OCI-LY1 (cell line): ENCODE data around the gene CCDC120.

Experiments
- H2AFZ ChIP-seq: fragments of 200-600 bp; sonication (generic), shearing (Covaris generic); 2 replicates; pipeline ENCODE4 v1.6.0; 2014; ENCODE audit warnings: antibody characterized with exemption, mild to moderate bottlenecking, low read length
- H3F3A ChIP-seq: fragments of 200-600 bp; sonication (generic), shearing (Covaris generic); 2 replicates; pipeline ENCODE4 v1.6.0; 2014; ENCODE audit warnings: mild to moderate bottlenecking, antibody characterized with exemption, low read length, moderate library complexity; ENCODE audit not compliant: insufficient read depth
- H3K27ac ChIP-seq: fragments of 200-600 bp; sonication (generic); 2 replicates; pipeline ENCODE4 v1.5.1; 2014; ENCODE audit warnings: low read length, mixed run types, mild to moderate bottlenecking, low read depth; ENCODE audit not compliant: poor library complexity, severe bottlenecking
- H3K27me3 ChIP-seq: fragments of 200-600 bp; sonication (generic); 2 replicates; pipeline ENCODE4 v1.6.0; 2014; ENCODE audit warnings: antibody characterized with exemption, mild to moderate bottlenecking, low read length, moderate library complexity; ENCODE audit not compliant: insufficient read depth
- H3K36me3 ChIP-seq: fragments of 200-600 bp; sonication (generic); 2 replicates; pipeline ENCODE4 v1.6.1; 2014; ENCODE audit warnings: mild to moderate bottlenecking, antibody characterized with exemption, low read length, moderate library complexity, mixed read lengths; ENCODE audit not compliant: insufficient read depth
- H3K4me1 ChIP-seq: fragments of 200-600 bp; sonication (generic); 2 replicates; pipeline ENCODE4 v1.5.1; 2014; ENCODE audit warnings: mild to moderate bottlenecking, low read length, moderate library complexity; ENCODE audit not compliant: insufficient read depth, severe bottlenecking
- H3K4me2 ChIP-seq: fragments of 200-600 bp; sonication (generic), shearing (Covaris generic); 2 replicates; pipeline ENCODE4 v1.6.1; 2014; ENCODE audit warnings: low read length
- H3K4me3 ChIP-seq: fragments of 200-600 bp; sonication (generic); 2 replicates; pipeline ENCODE4 v1.5.1; 2014; ENCODE audit warnings: low read length, low read depth, mild to moderate bottlenecking, mixed read lengths; ENCODE audit not compliant: poor library complexity, severe bottlenecking
- H3K79me2 ChIP-seq: fragments of 200-600 bp; shearing (Covaris generic); 2 replicates; pipeline ENCODE4 v1.6.1; 2016; ENCODE audit warnings: mixed run types, low read length, mixed read lengths; ENCODE audit not compliant: insufficient read depth
- H3K9ac ChIP-seq: fragments of 200-600 bp; sonication (generic), shearing (Covaris generic); 2 replicates; pipeline ENCODE4 v1.6.1; 2014; ENCODE audit warnings: mild to moderate bottlenecking, low read length, mixed read lengths
- H3K9me2 ChIP-seq: fragments of 200-600 bp; sonication (generic), shearing (Covaris generic); 2 replicates; pipeline ENCODE4 v1.6.1; 2014; ENCODE audit warnings: low read depth, mild to moderate bottlenecking, low read length, mixed read lengths
- H3K9me3 ChIP-seq: fragments of 200-600 bp; shearing (Covaris generic); 2 replicates; pipeline ENCODE4 v1.6.1; 2014; ENCODE audit warnings: low read length, mixed read lengths
- H4K20me1 ChIP-seq: fragments of 200-600 bp; sonication (generic), shearing (Covaris generic); 2 replicates; pipeline ENCODE4 v1.6.0; 2016; ENCODE audit warnings: mild to moderate bottlenecking, low read length; ENCODE audit not compliant: insufficient read depth
- EZH2 ChIP-seq: fragments of 200-600 bp; sonication (generic), shearing (Covaris generic); IDR thresholded peaks from 2 replicates; pipeline ENCODE4 v1.8.0; 2017; ENCODE audit warnings: borderline replicate concordance, mixed run types, mild to moderate bottlenecking, antibody characterized with exemption, low read length, moderate library complexity, mixed read lengths
- TF ChIP-seq, protein P1 (sequence below): fragments of 200-600 bp; sonication (generic), shearing (Covaris generic); IDR thresholded peaks from 2 replicates; pipeline ENCODE4 v1.5.1; 2017; ENCODE audit warnings: mild to moderate bottlenecking, antibody characterized with exemption, low read length, moderate library complexity, mixed read lengths

The CCDC120 gene

DNA sequence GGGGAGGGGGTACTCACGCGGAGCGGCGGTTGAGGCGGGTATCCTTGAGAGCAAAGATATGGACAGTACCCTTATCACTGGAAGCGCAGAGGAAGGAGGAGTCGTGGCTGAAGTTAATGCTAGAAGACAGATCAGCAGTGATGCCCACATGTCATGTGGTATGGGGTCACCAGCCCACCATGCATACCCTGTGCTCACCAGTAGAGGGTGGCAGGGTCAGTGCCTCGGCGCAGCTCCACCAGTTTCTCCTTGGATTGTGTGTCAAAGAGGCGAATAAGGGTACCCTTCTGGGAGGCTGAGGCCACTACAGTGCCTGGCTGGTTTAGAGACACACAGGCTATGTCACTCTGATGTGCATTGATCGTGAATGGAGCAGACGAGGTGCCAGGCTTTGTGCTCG lies 16.5 kb downstream of the CCDC120 start:
- H3K79me2 ChIP-seq, result no peaks in the 10 kb centered on the region; the same call in 1 of the 2 replicates
- H3K9me3 ChIP-seq, result no peaks in the 10 kb centered on the region
- H3K4me1 ChIP-seq, result peaks cover 26% of the 10 kb centered on the region
- no peaks in the 10 kb centered on the region for H4K20me1 ChIP-seq
- no peaks in the 10 kb centered on the region for H3F3A ChIP-seq
- H3K9me2 ChIP-seq, result no peaks in the 10 kb centered on the region
- H2AFZ ChIP-seq, result no peak overlapping the region
- no peak overlapping the region for H3K9ac ChIP-seq
- H3K27ac ChIP-seq, result no peak overlapping the region
- no peaks in the 10 kb centered on the region for H3K27me3 ChIP-seq
- TF ChIP-seq, protein P1, sequence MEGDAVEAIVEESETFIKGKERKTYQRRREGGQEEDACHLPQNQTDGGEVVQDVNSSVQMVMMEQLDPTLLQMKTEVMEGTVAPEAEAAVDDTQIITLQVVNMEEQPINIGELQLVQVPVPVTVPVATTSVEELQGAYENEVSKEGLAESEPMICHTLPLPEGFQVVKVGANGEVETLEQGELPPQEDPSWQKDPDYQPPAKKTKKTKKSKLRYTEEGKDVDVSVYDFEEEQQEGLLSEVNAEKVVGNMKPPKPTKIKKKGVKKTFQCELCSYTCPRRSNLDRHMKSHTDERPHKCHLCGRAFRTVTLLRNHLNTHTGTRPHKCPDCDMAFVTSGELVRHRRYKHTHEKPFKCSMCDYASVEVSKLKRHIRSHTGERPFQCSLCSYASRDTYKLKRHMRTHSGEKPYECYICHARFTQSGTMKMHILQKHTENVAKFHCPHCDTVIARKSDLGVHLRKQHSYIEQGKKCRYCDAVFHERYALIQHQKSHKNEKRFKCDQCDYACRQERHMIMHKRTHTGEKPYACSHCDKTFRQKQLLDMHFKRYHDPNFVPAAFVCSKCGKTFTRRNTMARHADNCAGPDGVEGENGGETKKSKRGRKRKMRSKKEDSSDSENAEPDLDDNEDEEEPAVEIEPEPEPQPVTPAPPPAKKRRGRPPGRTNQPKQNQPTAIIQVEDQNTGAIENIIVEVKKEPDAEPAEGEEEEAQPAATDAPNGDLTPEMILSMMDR, result no peak
- TF ChIP-seq EZH2, result no peak
- H3K4me3 ChIP-seq, result no peak overlapping the region
- peaks cover 8% of the 10 kb centered on the region; the same call in 1 of the 2 replicates for H3K36me3 ChIP-seq
- H3K4me2 ChIP-seq, result no peak overlapping the region

DNA sequence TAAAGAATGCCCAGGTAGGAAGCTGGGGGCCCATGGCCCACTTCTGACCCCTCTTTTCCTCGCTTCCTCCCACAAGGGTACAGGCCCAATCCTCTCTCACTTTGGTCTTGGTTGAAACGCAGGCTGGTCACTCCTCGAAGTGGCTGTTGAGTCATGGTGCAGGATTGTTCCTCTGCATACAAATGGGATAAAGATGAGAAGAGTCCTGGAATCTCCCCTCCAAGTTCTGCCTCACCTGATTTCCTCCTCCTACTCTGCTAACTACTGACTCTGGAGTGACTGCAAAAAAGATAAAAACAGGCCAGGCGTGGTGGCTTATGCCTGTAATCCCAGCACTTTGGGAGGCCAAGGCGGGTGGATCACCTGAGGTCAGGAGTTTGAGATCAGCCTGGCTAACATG lies 19.1 kb downstream of the CCDC120 start:
- Histone ChIP-seq H3F3A (no peaks in the 10 kb centered on the region), H3K4me1 (peaks cover 20% of the 10 kb centered on the region), H2AFZ (no peak overlapping the region), H3K4me3 (no peak overlapping the region), H3K9ac (no peak overlapping the region), H3K27ac (no peak overlapping the region), H3K9me2 (no peaks in the 10 kb centered on the region), H3K79me2 (no peaks in the 10 kb centered on the region; the same call in 1 of the 2 replicates), H3K9me3 (no peaks in the 10 kb centered on the region), H4K20me1 (no peaks in the 10 kb centered on the region), H3K27me3 (no peaks in the 10 kb centered on the region), H3K4me2 (no peak overlapping the region), H3K36me3 (peaks cover 6% of the 10 kb centered on the region; the same call in 1 of the 2 replicates)
- TF ChIP-seq, protein P1, result no peak
- no peak for TF ChIP-seq EZH2

GRCh38 chrX:49079489-49080428 lies 21.0 kb downstream of the CCDC120 start, which contains the start of gene WDR45:
Gene WDR45 (minus strand): TSS chrX:49079887. CDS start chrX:49078095, 1,792 bp downstream.
- Histone ChIP-seq H3K4me3 (peak within 1 kb of the TSS; percentile 87), H3K4me2 (peak within 1 kb of the TSS; percentile 73), H3K36me3 (peaks cover 6% of the 10 kb centered on the region; the same call in 1 of the 2 replicates), H3K27me3 (no peaks in the 10 kb centered on the region), H3K27ac (peak within 1 kb of the TSS; percentile 73), H3K9me3 (no peaks in the 10 kb centered on the region), H3K9ac (peak within 1 kb of the TSS; percentile 92), H3K79me2 (no peaks in the 10 kb centered on the region), H4K20me1 (no peaks in the 10 kb centered on the region), H3F3A (no peaks in the 10 kb centered on the region), H3K9me2 (no peaks in the 10 kb centered on the region), H3K4me1 (peaks cover 9% of the 10 kb centered on the region), H2AFZ (no peak within 1 kb of the TSS)
- TF ChIP-seq, protein P1, result no peak
- no peak for TF ChIP-seq EZH2
